ENCODE data around the gene PANK1. TPM values are rescaled to one million over a fixed set of nuclear protein-coding genes. Genes with fewer than 3 reads are reported as not detected.

PANK1 gene
- total and polyA plus RNA-seq, 9 of the 15 experiments (the other 6 are each of a cell fraction or from before 2014, with no cell fraction given), result 1.7 to 10.7 (median 6.5) TPM

- peaks cover 5% of the 10 kb centered on the region; the same call in 2 of the 3 replicates for H3K79me2 ChIP-seq (ENCODE audit: control insufficient read depth, insufficient read depth, low read length)
- H3K9ac ChIP-seq (ENCODE audit: insufficient read depth in 1 of 2, low read depth in 2 of 2, low read length in 2 of 2), result no peak overlapping the region
- no peaks in the 10 kb centered on the region for H4K20me1 ChIP-seq (replicated peaks; ENCODE audit: control insufficient read depth, insufficient read depth, low read length)
- no CpG with 5 or more reads among the region's 1 CpG for WGBS (ENCODE audit: insufficient coverage, low coverage, missing lambda C conversion rate)
- H3K4me2 ChIP-seq (ENCODE audit: insufficient read depth, low read length), result no peak overlapping the region
- FAIRE-seq (no peak), ATAC-seq (no peak), DNase-seq (ENCODE audit: extremely low read depth in 1 of 4, low spot score in 3 of 4) (no peak)
- no peaks in the 10 kb centered on the region for H3K4me1 ChIP-seq (replicated peaks in 1 of 2; ENCODE audit: control insufficient read depth in 2 of 2, insufficient read depth in 2 of 2, low read length in 2 of 2)
- H2AFZ ChIP-seq (ENCODE audit: low read depth, low read length), result no peak overlapping the region
- no peak overlapping the region for H3K4me3 ChIP-seq
- intact Hi-C loops (cut with micrococcal nuclease) (no loop called here), in situ Hi-C loops (cut with MboI) (no loop called here)
- TF ChIP-seq HDAC6 (IDR thresholded peaks at IDR 0.05; ENCODE audit: low read depth, low read length) (no peak), ZEB2 (IDR thresholded peaks at IDR 0.05) (no peak), ZNF175 (CRISPR knock-in tag; IDR thresholded peaks at IDR 0.05; ENCODE audit: low read depth) (no peak), MYNN (IDR thresholded peaks at IDR 0.05) (no peak), MYNN (CRISPR knock-in tag; IDR thresholded peaks at IDR 0.05) (no peak), ZNF274 (IDR thresholded peaks at IDR 0.05; ENCODE audit: borderline replicate concordance, low read depth, low read length) (no peak)
- TF ChIP-seq, protein P1, sequence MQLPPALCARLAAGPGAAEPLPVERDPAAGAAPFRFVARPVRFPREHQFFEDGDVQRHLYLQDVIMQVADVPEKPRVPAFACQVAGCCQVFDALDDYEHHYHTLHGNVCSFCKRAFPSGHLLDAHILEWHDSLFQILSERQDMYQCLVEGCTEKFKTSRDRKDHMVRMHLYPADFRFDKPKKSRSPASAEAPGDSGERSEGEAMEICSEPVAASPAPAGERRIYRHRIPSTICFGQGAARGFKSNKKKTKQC (CRISPR knock-in tag; IDR thresholded peaks at IDR 0.05), result no peak
- H3K27ac ChIP-seq (ENCODE audit: extremely low read depth, low read depth, low read length), result no peak overlapping the region
- CTCF ChIA-PET (ENCODE audit: low intra/inter-chr PET ratio), result interaction anchor here (0.6 kb wide), 1 partner anchor 10 kb away, joined by 4 read pairs; no protein-coding TSS in a partner anchor
- POLR2A ChIA-PET, result interaction anchor here (1.0 to 1.2 kb wide), 2 partner anchors 11 to 15 kb away, joined by 3 to 5 read pairs; no protein-coding TSS in a partner anchor
- no TSS peak for BruUV-seq (replicated peaks)
- peaks cover 23% of the 10 kb centered on the region; the same call in 1 of the 3 replicates for H3K36me3 ChIP-seq (ENCODE audit: control insufficient read depth, insufficient read depth, low read length)
- no peaks in the 10 kb centered on the region for H3K27me3 ChIP-seq (ENCODE audit: control insufficient read depth in 2 of 2, insufficient read depth in 2 of 2, low read length in 2 of 2)
- H3K9me1 ChIP-seq (ENCODE audit: control insufficient read depth, insufficient read depth, low read length), result no peaks in the 10 kb centered on the region
- H3K9me3 ChIP-seq (replicated peaks; ENCODE audit: control insufficient read depth, insufficient read depth, low read depth, low read length), result no peaks in the 10 kb centered on the region
Observed at GRCh38 chr10:89632824-89633223, 12.2 kb downstream of the PANK1 start.
